Embryonic facial prominence (tissue), 1 donor: Measurements from ENCODE around the gene KCNQ1.

Experiments used
- DNase-seq: peaks from one replicate; pipeline ENCODE4 v3.0.0-alpha.2; 2016; ENCODE audit errors: extremely low spot score

Gene KCNQ1

GRCh38 chr11:2857918-2858317 is 413.1 kb downstream of the KCNQ1 start:
- DNase-seq = no peak

GRCh38 chr11:2858995-2859698 is 414.3 kb downstream of the KCNQ1 start:
- no peak for DNase-seq

- DNase-seq = no peak
Observed at GRCh38 chr11:2859699-2860037, 414.9 kb downstream of the KCNQ1 start.

GRCh38 chr11:2860636-2861035 is 415.8 kb downstream of the KCNQ1 start:
- no peak for DNase-seq

- DNase-seq = no peak
Observed at GRCh38 chr11:2862395-2863275, 417.8 kb downstream of the KCNQ1 start.

GRCh38 chr11:2863276-2863618 is 418.4 kb downstream of the KCNQ1 start:
- DNase-seq = no peak

- DNase-seq = no peak
Observed at GRCh38 chr11:2864901-2865300, 420.1 kb downstream of the KCNQ1 start.

- no peak for DNase-seq
Observed at GRCh38 chr11:2865922-2866577, 421.2 kb downstream of the KCNQ1 start.

GRCh38 chr11:2867142-2867541 is 422.3 kb downstream of the KCNQ1 start:
- DNase-seq = no peak

- no peak for DNase-seq
Observed at GRCh38 chr11:2867722-2868505, 423.1 kb downstream of the KCNQ1 start.

- DNase-seq = no peak
Observed at GRCh38 chr11:2868506-2869133, 423.8 kb downstream of the KCNQ1 start.

- no peak for DNase-seq
Observed at GRCh38 chr11:2869134-2869526, 424.3 kb downstream of the KCNQ1 start.

- DNase-seq = no peak
Observed at GRCh38 chr11:2869561-2870427, 425.0 kb downstream of the KCNQ1 start.

GRCh38 chr11:2870460-2870859 is 425.7 kb downstream of the KCNQ1 start:
- no peak for DNase-seq

GRCh38 chr11:2870969-2871680 is 426.3 kb downstream of the KCNQ1 start:
- DNase-seq = no peak

- DNase-seq = no peak
Observed at GRCh38 chr11:2874963-2875362, 430.2 kb downstream of the KCNQ1 start.

- no peak for DNase-seq
Observed at GRCh38 chr11:2877474-2877873, 432.7 kb downstream of the KCNQ1 start.

GRCh38 chr11:2878782-2879181 is 434.0 kb downstream of the KCNQ1 start:
- no peak for DNase-seq

GRCh38 chr11:2880646-2881045 is 435.8 kb downstream of the KCNQ1 start:
- no peak for DNase-seq
